H54 (cell line): ENCODE measurements around the gene RBM11.

Experiments used
- DNase-seq: peaks from one replicate; pipeline ENCODE4 v3.0.0; 2011; ENCODE audit warnings: low spot score, mixed read lengths; ENCODE audit not compliant: insufficient read length
- FAIRE-seq: peaks from 3 replicates; lab custom pipeline; 2011; peaks lifted over from hg19 to GRCh38; lab: Jason Lieb, UNC
- POLR2A ChIP-seq: IDR thresholded peaks from 2 replicates; pipeline ENCODE4 v1.6.1; 2011; ENCODE audit warnings: low read depth, mild to moderate bottlenecking, low read length

Gene RBM11

DNA sequence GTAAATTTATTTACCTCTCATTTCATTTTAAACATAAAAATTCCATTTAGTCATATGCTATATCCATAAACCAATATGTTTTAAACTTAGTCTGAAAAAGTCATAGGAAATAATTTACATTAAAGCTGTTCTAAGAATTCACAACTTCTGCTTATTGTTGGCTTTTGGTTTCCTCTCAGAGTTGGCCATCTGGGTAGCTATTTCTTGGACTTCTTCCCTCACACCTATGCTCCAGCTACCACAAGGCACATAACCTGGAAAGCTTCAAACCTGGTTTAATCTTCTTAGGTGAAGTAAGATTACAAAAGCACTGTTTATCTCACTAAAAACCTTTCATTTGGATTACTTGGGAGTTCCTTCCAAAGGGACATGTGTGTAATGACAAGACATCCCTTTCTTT lies 29.8 kb downstream of the RBM11 start:
- FAIRE-seq (no peak), DNase-seq (no peak)
- TF ChIP-seq POLR2A: no peak

DNA sequence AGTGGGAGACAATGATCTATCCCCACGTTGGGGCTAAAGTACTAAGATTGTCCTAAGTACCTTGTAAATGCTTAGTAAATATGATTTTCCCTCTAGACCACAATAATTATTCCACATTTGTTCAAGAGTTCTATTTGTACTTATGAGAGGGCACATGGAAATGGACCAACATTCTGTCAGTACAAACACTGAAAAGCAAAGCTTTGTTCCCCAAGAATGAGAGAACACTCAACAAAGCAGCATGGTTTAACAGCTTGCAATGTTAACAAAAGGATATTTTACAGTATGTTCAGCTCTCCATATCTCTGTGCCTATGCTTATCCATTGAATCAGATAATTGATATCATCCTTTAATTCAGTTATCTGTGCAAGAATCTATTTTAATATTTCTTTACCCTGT lies 35.4 kb downstream of the RBM11 start:
- no peak for DNase-seq

DNA sequence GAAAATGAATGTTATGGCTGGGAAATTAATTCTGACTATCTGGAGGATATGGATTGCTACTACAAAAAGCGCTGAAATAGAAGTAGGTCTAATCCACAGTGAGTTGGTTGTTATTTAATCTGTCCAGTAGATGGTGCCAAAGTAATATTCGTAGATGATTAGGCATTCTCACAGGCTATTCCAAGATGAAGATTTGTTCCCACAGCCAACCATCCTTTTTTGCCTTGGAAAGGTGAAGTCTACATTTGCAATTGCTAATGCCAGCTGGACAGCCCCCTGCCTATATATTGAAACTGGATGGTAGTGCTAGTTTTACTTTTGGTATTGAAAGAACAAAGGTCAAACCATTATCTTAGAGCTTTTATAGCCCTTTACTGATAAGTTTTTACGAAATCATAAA lies 43.8 kb downstream of the RBM11 start:
- TF ChIP-seq POLR2A: no peak
- DNase-seq: no peak
- FAIRE-seq: peak; percentile 23

More for the DNA sequence above, 35.4 kb downstream of the RBM11 start:
- no peak for FAIRE-seq
- no peak for TF ChIP-seq POLR2A

DNA sequence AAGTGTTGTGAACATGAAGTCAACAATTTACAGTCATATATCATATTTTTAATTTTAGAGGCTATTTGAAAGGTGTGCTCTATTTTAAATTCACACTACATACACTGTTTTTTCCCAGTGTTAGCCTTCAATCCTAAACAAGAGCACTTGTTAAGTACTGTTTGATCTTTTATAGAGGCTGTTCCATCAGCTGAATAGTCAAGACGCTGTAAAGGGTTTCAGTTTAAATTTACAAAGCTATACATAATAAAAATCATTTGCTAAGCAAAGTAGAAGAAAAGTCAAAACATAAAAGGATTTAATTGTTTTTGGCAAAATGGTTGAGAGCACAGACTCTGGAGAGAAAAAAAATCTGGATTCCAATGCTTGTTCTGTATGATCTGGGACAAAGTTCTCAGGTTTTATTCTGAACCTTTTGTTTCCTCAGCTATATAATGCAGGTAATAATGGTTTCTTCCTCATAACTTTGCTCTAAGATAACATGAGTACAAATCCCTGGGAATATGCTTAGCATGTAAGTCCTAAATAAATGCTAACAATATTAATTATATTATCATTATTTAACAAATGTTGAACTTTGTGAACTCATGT lies 44.3 kb downstream of the RBM11 start:
- FAIRE-seq (no peak), DNase-seq (no peak)
- TF ChIP-seq POLR2A: no peak

DNA sequence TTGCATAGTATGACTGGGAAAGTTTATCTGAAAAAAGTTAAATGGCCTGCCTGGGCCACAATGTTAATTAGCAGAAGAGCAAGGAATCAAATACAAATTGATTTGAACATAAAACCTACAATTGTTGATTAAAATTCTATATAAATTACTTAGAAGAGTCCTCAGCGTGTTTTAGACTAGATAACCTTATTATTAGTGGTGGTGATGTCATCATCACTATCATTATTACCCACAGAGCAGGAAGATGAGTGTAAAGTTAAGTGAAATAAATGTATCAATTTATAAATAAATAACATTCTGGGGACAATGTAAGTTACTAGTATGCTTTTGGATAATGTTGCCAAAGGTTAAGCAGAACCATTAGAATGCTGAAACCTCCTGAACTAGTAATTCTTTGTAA lies 46.1 kb downstream of the RBM11 start:
- DNase-seq (no peak), FAIRE-seq (no peak)
- no peak for TF ChIP-seq POLR2A

DNA sequence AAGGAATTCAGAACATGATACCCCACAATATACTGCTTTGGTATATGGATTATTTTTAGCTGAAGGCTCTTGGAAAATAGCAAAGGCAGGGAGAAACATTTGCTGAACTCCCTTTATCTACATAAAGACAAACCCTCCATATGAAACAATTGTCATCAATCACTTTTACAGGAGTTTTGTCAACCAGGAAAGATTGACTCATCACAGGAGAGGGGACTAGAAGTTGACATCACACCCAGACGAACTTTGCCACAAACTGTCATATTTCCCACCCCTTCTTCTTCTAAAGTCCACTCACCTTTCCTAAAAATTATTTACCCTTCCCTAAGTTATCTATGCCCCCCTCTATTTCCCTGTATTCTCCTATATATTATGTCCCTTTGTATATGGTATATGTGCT lies 47.9 kb downstream of the RBM11 start:
- FAIRE-seq: no peak
- no peak for TF ChIP-seq POLR2A
- DNase-seq: no peak

DNA sequence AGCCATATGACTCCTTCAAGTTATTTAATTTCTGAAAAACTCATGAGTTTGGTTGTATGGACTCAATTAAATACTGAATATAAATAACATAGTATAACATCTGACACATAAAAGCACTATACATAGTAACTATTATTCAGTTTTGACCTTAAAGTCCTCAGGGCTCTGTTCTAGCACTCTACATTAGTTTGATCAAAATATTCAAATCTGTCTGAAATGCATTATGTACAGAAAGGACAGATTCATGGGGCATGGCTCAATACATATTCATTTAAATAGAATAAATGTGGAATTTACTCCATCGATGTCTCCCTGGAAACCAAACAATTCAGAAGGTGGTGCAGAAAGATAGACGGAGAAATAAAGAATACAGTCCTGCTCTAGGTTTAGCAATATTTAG lies 49.1 kb downstream of the RBM11 start:
- no peak for FAIRE-seq
- TF ChIP-seq POLR2A: no peak
- no peak for DNase-seq

DNA sequence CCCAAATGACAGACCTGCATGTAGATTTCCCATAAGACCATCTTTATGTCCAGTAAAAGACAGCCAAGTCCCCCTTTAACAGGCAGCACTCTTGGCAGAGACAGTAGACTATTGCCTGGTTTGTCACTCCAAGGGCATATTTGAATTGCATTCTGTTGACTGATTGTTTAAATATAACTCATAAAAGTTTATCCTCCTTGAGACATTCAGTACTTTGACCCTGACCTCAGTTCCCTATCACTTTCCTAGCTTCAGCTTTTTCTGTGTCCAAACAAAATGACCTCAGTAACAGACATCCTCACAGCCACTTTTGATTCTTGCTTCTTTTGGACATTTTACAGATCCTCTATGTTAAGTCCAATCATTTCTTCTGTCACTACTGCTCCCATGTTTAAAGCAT lies 51.1 kb downstream of the RBM11 start:
- no peak for TF ChIP-seq POLR2A
- FAIRE-seq (no peak), DNase-seq (no peak)

DNA sequence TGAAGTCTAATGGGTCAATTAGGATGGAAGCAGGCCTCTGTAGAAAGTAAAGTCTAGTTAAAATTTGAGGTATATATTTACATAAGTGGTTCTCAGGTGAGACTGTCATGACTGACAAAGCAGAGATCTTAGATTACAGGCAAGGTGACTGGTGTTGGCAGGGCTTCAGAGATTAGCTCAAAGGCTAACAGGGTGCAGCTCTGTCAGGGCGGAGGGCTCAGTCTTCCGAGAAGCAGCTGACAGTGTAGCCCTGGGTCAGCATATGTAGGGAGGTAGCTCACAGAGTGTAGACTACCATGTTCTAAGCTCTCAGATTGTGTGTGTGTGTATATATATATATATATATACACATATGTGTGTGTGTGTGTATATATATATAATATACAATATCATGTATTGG lies 54.7 kb downstream of the RBM11 start:
- DNase-seq (no peak), FAIRE-seq (no peak)
- no peak for TF ChIP-seq POLR2A

DNA sequence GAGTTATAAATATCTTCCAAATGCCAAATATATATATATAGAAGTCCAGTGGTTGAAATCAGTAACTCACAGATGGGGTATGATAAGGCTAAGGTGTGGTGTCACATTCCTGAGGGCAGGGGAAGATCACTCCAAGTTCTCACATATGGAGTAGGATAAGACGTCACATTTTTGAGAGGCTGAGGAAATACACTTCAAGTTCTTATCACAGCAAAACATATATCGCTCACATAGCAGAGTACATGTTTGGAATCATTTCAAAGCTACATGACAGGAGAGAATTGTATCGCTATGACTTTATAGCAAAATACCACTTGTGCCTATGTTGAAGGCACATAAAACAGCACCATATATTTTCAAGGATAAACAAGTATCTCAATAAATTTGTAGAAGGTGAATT lies 55.1 kb downstream of the RBM11 start:
- TF ChIP-seq POLR2A: no peak
- no peak for DNase-seq
- FAIRE-seq: no peak

DNA sequence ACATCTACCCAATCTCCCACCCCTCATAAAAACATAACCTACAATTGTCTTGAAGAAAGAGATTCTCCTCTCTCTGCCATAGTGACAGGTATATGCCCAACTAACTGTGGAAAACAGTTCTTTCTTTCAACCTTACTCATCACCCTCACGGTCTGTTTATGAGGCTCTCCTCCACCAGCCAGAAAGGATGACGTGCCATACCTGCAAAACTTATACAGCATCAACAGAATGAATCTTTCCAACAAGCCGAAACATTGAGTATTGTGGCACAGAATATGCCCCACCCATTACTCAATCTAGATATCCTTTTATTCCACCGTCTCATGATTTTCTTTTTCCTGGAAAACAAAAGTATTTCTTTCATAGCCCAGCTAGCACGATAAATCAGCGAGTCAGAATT lies 55.7 kb downstream of the RBM11 start:
- no peak for TF ChIP-seq POLR2A
- no peak for DNase-seq

DNA sequence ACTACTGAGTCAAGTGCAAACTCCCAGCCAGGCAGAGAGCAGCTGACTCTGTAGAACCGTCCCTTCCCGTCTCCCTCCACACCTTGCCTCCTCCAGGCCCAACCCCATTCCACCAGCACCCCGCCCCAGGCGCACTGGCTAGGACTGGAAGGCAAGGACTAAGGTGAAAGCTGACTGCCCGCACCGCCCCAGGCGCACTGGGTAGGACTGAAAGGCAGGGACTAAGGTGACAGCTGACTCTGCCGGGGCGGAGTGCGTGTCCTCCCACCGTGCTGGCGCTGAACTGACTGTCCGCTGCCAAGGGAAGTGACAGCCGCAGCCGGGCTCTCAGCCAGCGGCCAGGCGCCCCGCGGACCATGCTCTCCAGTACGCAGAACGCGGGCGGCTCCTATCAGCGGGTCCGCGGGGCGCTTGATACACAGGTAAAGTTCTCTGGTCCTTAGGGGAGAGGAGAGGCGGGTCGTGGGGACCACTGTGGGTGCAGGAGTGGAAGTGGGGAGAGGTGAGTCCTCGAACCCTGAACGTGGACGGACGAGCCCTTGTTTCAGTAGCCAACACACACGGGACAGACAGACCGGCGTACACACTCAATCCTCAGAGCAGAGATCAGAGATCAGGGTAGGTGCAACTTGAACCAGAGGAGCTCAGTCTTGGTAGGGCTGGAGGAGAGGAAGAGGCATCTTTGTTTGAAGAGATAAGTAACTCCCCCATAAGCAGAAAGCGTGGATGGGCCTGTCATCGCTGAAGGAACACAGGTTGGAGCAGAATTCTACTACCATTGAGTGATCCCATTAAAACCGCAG lies 58.0 kb downstream of the RBM11 start:
- TF ChIP-seq POLR2A: no peak
- FAIRE-seq: no peak
- DNase-seq: no peak

More for the DNA sequence above, 55.7 kb downstream of the RBM11 start:
- no peak for FAIRE-seq

DNA sequence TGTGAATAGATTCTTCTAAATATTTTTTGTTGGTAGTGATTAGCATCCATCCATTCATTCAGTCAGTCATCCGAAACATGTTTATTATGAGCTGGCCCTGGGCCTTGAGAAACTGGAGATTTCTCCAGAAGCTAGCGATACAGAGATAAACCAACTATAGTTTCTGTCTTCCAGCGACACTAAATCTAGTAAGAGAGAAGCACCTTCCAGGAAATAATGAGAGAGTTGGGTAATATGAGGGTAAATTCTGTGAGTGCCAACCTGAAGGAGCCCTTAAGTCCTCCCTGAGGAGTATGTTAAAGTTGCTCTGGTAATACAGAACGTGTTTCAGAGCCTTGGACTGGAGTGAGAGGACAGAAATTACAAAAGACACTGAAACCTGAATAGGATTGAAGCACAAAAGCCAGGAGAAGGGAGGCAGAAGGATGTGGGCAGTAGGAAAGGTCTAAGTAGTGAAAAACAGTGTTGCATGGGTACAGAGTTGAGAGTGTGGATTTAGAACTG lies 59.8 kb downstream of the RBM11 start:
- DNase-seq (no peak), FAIRE-seq (no peak)
- TF ChIP-seq POLR2A: no peak
